GM18867 (cell line): Measurements from ENCODE around the gene PIAS4.

Source experiments
- ATAC-seq: cut with Tn5 transposase; IDR thresholded peaks from one replicate; pipeline ENCODE4 v1.9.1; 2021; ENCODE audit warnings: mild to moderate bottlenecking, moderate library complexity; ENCODE audit not compliant: unreplicated experiment

PIAS4 gene

GRCh38 chr19:4018140-4018613 lies 10.6 kb downstream of the PIAS4 start:
- no peak for ATAC-seq

GRCh38 chr19:4018775-4019504 lies 11.4 kb downstream of the PIAS4 start:
- ATAC-seq: no peak

GRCh38 chr19:4019578-4019977 lies 12.0 kb downstream of the PIAS4 start:
- no peak for ATAC-seq

GRCh38 chr19:4023600-4024398 lies 16.3 kb downstream of the PIAS4 start:
- no peak for ATAC-seq

- ATAC-seq: no peak
Measured at GRCh38 chr19:4025317-4025716, 17.8 kb downstream of the PIAS4 start.

GRCh38 chr19:4027146-4027545 lies 19.6 kb downstream of the PIAS4 start:
- no peak for ATAC-seq

- ATAC-seq: no peak
Measured at GRCh38 chr19:4028334-4029246, 21.1 kb downstream of the PIAS4 start.

- ATAC-seq: no peak
Measured at GRCh38 chr19:4029247-4029614, 21.7 kb downstream of the PIAS4 start.

GRCh38 chr19:4030552-4030951 lies 23.0 kb downstream of the PIAS4 start:
- no peak for ATAC-seq

- no peak for ATAC-seq
Measured at GRCh38 chr19:4030981-4031380, 23.4 kb downstream of the PIAS4 start.

GRCh38 chr19:4031420-4031819 lies 23.9 kb downstream of the PIAS4 start:
- no peak for ATAC-seq

GRCh38 chr19:4032436-4032835 lies 24.9 kb downstream of the PIAS4 start:
- ATAC-seq: no peak

GRCh38 chr19:4033028-4033956 lies 25.8 kb downstream of the PIAS4 start:
- no peak for ATAC-seq

- no peak for ATAC-seq
Measured at GRCh38 chr19:4034048-4035017, 26.8 kb downstream of the PIAS4 start.

GRCh38 chr19:4035018-4035566 lies 27.6 kb downstream of the PIAS4 start:
- ATAC-seq: no peak

- no peak for ATAC-seq
Measured at GRCh38 chr19:4035582-4035981, 28.0 kb downstream of the PIAS4 start.

- no peak for ATAC-seq
Measured at GRCh38 chr19:4036576-4037300, 29.2 kb downstream of the PIAS4 start.
